Stimulated activated CD8-positive, alpha-beta memory T cell treated with anti-CD3 and anti-CD28 coated beads, Interleukin-7, amount 100 ng/mL, for 48 hours (primary cell): ENCODE measurements around the gene EMC6.

Source experiments
- DNase-seq, 2 donors: peaks; one replicate each; pipeline ENCODE4 v3.0.0-alpha.2; 2020; ENCODE audit warnings: low read depth in 1 of 2; ENCODE audit errors: extremely low read depth in 1 of 2

The EMC6 gene

DNA sequence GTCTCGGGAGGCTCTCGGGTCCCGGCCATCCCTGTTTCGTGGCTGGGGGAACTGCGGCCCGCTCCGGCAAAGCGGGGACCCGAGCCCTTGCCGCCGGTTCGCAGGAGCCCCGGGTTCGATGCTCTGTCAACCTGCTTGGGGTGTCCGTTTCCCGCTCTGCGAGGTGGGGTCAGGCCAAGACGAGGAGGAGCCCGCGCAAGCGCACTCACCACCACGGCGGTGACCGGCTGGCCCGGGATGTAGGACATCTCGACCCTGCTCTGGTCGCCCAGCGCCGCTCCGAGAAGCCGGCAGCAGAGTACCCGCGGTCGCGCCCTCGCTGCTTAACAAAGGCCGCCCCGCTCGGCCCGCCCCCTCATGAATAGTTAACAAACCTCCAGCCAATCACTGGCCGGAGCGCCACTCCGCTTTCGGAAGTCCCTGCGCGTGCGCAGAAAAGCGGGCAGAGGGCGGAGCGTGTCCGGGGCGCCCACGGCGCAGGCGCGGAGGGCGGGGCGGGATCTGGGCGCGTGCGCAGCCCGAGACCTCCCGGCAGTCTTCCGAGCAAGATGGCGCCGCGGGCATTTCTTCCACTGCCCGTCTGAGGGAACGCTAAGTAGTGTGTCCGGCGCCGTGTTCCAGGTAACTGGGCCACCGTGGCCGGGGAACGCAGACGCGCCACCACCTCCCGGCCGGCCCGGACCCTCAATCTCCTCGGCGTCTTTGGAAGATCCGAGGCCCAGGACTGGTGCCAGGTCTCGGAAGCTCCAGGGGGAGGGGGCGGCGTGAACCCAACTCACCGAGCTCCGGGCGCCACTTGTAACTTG lies at the start of gene EMC6, which contains the start of gene TAX1BP3:
EMC6 (plus strand) TSS at position 534 of the 806 bp plus-strand sequence. CDS start 335 bp downstream, outside the sequence.
TAX1BP3 (minus strand) TSS at position 300 of the 806 bp plus-strand sequence; CDS start at position 248, 52 bp downstream.
- peak; percentile 96 to 99 for DNase-seq

DNA sequence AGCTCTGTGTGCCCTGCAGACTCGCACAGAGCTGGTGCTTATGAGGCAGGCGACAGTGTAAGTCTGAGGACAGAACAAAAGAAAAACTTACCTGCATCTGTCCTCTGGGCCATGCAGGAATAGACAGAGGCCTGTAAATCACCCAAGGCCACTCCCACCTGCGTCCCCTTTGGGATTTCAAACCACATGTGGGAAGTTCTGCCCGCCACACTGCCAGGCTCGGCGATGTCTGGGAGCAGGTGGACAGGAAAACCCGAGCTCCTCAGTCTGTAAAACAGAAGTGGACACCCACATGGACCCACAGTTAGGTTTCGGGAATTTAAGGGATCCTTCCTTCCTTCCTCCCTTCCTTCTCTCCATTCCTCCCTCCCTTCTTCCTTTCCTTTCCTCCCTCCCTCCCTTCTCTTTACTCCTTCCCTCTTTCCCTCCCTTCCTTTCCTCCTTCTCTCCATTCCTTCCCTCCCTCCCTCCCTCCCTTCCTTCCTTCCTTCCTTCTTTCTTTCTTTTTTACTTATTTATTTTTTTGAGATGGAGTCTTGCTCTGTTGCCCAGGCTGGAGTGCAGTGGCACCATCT lies 47.4 kb upstream of the EMC6 start:
- DNase-seq, result no peak

DNA sequence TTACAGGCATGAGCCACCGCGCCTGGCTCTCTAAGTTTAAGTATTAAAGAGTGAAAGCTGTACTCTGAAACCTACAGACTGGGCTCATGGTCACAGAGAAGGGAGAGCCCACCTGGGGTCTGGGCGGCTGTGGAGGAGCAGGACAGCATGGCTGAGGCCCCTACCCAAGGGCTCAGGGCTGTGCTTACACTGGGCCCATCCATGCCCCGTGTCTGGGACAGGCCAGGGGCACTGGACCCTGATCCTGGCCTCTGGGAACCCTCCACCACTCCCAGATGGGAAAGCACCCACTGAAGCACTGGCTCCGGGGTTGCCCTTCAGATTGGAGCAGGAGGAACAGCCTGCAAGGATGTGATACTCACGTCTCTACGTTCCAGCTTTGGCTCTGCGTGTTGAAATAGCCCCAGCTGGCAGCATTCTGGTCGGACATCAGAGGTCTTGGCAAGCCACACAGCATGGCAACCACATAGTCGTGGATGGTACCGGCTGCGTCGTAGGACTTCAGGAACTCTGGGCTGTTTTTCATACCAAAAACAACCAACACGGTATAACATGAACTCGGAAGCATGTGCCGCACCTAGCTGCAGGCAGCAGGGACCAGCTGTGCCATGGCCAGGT lies 45.5 kb upstream of the EMC6 start:
- DNase-seq, result no peak

DNA sequence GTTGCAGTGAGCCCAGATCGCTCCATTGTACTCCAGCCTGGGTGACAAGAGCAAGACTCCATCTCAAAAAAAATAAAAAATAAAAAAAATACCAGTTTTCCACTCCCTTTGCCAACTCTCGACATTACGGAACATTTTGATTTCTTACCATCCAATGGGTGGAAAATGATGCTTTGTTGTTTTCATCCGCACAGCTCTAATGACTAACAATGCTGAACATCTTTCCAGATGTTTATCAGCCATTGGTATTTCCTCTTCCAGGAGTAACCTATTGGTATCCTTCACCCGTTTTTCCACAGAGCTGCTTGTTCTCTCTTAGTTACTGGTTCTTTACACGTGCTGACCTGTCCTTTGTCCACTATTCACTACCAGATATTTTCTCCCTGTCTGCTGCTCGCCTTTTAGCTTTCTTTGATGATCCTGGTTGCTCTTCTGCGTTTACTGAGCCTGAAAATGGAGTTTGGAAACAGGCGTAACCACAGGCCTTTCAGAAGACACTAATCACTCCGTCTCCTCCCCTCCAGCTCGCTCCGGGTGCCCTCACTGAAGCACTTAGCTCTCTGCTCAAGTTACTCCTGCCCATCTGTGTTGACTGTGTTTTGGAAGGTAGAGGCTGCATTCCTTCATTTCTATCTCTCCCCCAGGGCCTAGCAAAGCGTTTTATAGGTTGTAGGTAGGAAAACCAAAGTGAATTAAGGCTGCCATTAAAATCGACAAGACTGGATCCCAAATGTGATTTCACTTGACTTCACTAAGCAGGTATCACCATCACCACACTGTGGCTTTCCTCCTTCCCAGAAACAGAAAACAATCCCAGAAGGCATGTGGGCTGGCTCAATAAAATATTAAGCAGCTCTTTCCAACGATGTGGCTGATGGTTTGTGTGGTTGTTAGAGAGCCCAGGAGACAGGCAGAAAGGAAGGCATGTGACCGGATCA lies 41.5 kb upstream of the EMC6 start:
- DNase-seq, result no peak

DNA sequence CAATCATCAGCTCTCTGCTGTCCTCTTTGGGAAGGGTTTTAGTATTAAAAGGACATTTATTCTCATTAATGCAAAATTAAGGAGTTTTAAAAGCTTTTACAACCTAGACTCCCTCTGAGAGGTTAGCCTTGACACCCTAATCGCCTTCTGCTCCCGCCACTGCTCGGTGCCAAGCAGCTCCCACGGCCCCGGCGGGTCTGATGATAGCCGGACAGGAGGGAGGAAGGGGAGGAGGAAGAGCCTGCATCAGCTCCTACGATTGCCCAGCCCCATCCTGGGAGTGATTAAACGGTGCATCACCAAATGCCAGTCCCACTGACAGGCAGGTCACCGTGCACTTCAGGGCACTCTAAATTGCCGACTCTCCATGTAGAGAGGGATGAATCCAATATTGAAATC lies 40.8 kb upstream of the EMC6 start:
- no peak for DNase-seq

DNA sequence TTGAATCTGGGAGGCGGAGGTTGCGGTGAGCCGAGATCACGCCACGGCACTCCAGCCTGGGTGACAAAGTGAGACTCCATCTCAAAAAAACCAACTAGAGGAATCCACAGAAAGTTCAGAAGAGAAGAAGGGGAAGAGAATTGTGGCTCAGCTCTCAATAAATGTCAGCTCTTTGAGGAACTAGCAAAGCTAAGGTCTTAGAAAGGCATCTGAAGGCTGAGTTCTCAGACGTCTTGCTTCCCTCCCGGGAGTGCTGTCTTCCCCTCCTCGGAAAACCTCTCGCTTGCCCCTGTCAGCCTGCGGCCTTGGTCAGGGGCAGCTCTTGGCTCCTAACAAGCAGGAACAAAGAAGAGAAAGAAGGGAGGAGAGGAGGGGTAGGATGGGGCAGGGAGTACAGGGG lies 37.8 kb upstream of the EMC6 start:
- no peak for DNase-seq

DNA sequence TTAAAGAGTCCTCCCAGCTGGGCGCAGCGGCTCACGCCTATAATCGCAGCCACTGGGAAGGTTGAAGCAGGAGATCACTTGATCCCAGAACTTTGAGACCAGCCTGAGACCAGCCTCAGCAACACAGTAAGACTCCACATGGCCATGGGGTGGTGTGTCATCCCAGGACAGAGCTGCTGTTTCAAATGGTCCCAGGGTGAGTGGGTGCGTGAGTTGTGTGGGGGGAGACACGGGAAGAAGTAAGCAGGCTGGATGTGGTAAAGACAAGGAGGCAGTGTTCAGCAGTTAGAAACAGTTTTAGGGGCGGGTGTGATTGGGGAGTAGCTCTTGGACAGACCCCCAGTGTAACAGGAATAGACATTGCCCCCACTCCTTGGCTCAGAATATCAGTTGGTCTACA lies 36.3 kb upstream of the EMC6 start:
- DNase-seq, result no peak

DNA sequence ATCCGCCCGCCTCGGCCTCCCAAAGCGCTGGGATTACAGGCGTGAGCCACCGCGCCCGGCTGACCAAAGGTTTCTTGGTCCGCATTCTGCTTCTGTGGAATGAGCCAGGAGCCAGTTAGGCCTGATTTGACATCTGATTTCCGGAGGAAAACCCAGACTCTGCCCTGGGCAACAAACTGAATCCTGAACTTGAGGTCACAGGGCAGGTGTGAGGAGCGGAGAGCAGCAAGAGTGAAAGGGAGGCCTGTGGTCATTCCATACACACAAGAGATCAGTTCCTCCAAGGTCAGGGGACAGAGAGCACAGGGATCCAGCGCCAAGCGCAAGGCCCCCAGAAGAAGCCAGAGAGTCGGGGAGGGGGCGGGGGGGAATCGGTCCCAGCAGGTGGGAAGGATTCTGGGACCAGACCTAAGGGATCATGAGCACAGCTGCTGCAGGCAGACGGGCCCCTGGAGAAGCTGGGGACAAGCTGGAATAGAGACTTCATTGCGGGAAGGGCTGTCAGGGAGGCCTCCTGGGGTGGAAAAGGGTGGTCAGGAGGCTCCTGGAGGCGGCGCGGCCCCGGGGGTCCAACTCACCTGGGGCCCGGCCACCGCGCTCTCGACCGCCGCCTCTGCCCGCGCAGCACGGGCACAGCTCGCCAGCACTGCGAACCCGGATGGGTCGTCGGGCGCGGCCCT lies 33.0 kb upstream of the EMC6 start:
- no peak for DNase-seq

DNA sequence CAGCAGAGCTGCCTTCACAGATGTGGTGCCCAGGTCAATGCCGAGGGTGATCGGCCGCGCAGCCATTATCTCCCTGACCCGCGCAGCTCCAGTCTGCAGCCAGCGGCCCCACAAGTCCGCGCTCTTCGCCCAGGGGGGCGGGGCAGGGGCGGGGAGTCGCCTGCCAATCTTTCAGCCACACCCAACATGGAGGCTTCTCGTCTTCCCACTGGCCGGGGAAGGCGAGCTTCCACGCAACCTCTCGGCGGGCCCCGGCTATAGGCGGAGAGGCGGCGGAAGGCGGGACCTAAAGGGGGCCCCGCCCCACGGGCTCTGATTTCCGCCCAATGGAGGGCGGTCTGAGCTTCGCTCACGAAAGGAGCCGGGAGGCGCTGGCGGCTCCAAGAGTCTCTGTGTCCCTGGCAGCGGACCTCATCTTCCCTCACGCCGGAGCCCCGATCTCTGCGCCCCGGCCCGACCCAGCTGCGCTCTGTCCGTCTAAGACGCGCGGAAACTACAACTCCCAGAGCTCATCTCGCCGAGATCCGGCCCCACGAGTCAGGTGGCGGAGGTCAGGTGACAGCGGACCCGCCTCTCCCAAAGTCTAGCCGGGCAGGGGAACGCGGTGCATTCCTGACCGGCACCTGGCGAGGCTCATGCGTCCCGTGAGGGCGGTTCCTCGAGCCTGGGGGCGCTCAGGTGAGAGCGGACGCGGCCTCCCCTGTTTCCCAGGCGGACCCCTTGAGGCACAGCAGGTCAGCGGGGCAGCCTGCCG lies 32.3 kb upstream of the EMC6 start, which contains the start of the genes CTNS and SHPK:
CTNS (plus strand) TSS at position 607 of the 754 bp plus-strand sequence. CDS start 3,447 bp downstream, outside the sequence.
SHPK (minus strand) TSS at position 97 of the 754 bp plus-strand sequence; CDS start at position 66, 31 bp downstream.
- DNase-seq, result peak; percentile 89 to 93

DNA sequence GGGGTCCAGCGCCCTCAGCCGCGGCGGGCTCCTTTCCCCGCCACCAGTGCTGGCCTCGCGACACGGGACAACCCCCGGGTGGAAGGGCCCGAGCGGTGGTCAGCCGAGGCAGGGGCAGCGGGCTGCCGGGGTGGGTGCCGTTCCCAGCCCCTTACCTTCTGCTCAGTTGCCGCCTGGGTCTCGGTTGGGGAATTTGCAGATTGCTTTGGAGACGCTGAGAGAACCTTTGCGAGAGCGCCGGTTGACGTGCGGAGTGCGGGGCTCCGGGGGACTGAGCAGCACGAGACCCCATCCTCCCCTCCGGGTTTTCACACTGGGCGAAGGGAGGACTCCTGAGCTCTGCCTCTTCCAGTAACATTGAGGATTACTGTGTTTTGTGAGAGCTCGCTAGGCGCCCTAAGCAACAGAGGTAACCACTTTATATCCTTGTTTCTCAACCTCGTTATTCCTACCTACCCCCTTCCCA lies 31.7 kb upstream of the EMC6 start:
- DNase-seq, result no peak

DNA sequence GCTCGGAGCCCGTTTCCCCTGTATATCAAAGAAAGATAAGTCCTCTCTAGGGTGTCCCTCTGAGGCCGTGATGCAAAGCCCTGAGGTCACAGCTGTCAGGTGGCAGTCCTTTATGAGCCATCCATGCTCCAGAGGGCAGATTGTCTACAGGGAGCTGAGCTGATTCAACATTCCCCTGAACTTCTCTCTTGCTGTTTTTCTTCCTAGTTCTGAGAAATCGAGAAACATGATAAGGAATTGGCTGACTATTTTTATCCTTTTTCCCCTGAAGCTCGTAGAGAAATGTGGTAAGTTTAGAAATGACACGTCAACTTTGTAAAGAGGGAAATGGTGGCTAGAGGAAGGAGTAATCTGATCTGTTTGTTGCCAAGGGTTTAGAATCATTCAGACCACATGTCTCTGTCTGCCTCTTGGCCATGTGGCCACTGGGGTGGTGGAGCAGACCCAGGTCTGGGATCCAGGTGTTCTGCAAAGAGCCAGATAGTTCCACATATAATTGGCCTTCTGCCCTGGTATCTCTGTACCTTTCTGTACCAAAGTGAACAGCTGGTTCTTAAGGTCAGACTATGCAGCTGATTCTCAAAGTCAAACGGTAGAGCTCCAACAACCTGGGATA lies 28.5 kb upstream of the EMC6 start:
- DNase-seq, result peak in 1 of 2 donors; percentile 74

DNA sequence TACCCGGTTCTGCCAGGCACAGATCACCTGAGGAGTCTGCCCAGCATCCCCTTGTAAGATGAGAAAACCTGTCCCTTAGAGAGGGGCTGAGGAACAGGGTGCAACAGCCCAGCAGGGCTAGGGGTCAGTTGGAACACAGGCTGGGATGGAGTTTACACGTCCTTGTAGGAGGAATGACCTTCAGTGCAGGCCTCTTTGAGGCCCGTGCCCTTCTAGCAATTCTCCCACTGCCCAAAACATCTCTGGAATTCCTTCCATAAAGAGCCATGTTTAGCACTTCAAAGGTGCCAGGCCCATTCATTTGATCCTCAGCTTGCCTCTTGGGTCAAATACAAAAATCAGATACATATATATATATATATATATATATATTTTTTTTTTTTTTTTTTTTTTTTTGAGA lies 27.6 kb upstream of the EMC6 start:
- no peak for DNase-seq

DNA sequence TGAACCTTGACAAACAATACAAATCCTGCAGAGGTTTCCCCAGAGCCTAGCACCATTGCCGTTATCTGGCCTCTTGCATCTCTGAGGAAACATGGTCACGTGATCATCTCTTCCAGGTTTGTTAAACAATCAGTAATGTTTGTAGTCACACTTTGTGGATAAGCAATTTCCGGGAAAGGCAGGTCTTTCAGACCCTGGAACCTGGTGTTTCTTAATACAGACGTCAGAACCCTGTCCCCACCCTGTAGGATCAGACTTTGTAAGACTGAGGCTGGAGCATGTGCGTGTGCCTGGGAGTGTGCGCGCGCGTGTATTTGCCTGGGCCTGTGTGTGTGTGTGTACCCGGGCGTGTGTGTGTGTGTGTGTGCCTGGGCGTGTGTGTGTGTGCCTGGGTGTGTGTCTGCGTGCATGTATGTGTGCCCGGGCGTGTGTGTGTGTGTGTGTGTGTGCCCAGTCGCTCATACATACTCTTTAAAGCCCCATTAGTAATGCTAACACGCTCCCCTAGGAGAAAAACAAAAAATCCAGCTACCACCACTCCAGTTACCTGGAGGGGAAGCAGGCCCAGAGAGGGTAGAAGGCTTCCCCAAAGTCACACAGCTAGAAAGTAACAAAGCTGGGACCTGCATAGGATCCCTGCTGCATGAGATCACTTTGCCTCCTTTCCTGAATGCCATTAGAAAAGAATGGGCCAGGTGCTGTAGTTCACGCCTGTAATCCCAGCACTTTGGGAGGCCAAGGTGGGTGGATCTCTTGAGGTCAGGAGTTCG lies 26.7 kb upstream of the EMC6 start:
- DNase-seq, result no peak

DNA sequence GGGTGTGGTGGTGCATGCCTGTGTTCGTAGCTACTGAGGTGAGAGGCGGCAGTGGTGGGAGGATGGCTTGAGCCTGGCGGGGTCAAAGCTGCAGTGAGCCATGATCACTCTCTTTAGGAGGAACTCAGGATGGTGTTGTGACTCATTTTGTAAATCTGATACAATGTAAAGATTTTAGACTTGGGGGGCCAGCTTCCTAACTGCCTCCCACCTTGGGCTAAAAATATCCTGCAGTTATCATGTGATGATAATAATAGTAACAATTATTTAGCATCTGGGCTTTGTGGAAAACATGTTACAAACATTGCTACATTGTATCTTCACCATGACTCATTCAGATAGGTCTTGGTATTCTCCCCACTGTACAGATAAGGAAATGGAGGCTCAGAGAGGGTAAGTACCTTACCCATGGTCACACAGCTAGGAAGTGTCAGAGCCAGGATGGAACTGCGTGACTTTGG lies 24.7 kb upstream of the EMC6 start:
- DNase-seq, result peak in 1 of 2 donors; percentile 65

DNA sequence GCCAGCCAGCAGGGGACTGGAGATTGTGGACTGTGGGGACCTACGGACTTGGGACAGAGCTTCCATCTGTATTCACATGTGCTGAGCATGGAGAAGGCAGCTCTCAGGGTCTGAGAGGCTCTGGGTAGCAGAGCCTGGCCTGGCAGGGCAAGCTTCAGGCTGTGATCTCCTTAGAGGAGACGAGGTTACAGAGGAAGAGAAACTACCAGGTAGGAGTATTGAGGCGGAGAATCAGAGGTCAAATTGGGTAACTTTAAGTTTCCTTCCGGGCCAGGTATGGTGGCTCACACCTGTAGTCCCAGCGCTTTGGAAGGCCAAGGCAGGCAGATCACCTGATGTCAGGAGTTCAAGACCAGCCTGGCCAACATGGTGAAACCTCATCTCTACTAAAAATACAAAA lies 23.3 kb upstream of the EMC6 start:
- DNase-seq, result no peak

DNA sequence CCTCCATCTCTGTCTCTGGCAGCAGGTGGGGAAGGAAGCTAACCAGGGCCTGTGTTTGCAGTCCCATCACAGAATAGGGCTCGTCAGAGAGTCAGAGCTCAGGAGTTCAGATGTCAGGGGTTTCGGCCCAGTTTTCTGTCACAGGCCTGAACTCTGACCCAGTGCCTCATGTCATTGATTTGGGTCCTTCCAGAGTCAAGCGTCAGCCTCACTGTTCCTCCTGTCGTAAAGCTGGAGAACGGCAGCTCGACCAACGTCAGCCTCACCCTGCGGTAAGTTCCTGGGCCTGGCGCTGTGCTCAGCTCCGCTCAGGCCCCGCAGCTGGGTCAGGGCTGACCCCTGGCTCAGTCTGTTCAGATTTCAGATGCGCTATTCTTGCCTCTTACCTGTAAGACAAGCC lies 21.4 kb upstream of the EMC6 start:
- DNase-seq, result no peak

DNA sequence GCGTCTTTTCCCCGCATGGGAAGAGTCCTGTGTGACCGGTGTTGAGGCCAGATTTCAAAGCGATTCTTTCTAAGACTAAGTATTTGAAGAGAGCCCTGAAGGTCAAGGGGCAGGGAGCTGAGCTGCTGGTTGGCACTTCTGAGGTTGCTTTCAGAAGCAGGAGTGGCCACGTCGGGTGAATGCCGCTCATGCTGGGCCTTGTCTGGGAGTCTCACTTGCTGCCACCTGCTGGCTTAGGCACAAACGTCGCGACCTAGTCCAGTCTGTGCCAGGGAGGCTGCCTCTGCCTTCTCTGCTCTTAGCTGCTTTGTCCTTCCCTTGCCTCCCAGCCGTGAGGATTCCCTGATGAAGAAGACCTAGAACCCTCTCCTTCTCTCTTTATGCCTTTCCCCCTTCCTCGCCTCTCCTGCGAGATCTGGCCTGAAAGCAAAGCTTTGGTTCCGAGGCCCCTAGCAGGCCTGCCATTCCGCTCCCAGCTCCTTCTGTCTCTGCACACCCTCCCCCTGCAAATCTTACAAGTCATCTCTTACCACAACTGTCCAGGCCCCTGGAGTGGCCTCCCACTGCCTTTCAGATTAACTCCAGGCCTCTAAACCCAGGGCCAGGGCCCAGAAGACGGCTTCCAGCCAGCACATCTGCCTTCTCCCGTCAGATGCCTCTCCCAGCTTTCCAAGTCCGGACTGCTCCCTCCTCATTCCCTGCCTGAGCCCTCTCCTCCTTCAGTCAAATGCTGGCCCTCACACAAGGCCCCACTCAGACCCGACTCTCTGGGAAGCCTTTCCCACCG lies 20.6 kb upstream of the EMC6 start:
- DNase-seq, result peak in 1 of 2 donors; percentile 53
